Neural cell (in vitro differentiated cells): ENCODE measurements around the gene MED27.

Source experiments
- MXI1 ChIP-seq: fragments of 450-650 bp; conservative IDR thresholded peaks from 2 replicates; pipeline ENCODE4 v1.6.1; 2014; ENCODE audit warnings: antibody characterized with exemption, mild to moderate bottlenecking; ENCODE audit not compliant: poor library complexity, severe bottlenecking
- POLR2AphosphoS5 ChIP-seq: IDR thresholded peaks from 2 replicates; pipeline ENCODE4 v1.6.1; 2012
- RAD21 ChIP-seq: fragments of 450-650 bp; conservative IDR thresholded peaks from 2 replicates; pipeline ENCODE4 v1.6.1; 2014; ENCODE audit warnings: antibody characterized with exemption, mild to moderate bottlenecking, moderate library complexity
- TAF1 ChIP-seq: IDR thresholded peaks from 2 replicates; pipeline ENCODE4 v1.6.1; 2012; ENCODE audit warnings: low read depth
- TF ChIP-seq, protein P1 (sequence below): fragments of 450-650 bp; IDR thresholded peaks from 2 replicates; pipeline ENCODE4 v1.5.1; 2014; ENCODE audit warnings: antibody characterized with exemption, mild to moderate bottlenecking, moderate library complexity; ENCODE audit not compliant: poor library complexity, severe bottlenecking
- TF ChIP-seq, protein P2 (sequence below): IDR thresholded peaks from 2 replicates; pipeline ENCODE4 v1.6.1; 2012; ENCODE audit warnings: borderline replicate concordance

DNA sequence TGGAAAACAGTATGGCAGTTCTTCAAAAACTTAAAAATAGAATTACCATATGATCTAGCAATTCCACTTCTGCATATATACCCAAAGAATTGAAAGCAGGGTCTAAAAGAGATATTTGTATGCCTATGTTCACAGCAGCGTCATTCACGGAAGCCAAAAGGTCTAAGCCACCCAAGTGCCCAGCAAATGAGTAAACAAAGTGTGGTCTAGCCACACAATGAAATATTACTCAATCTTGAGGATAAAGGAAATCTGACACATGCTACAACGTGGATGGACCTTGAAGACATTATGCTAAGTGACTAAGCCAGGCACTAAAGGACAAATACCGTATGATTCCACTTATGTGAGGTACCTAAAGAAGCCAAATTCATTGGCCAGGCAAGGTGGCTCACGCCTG lies 11.1 kb upstream of the MED27 start:
- no peak for TF ChIP-seq RAD21
- no peak for TF ChIP-seq MXI1
- TF ChIP-seq, protein P1, sequence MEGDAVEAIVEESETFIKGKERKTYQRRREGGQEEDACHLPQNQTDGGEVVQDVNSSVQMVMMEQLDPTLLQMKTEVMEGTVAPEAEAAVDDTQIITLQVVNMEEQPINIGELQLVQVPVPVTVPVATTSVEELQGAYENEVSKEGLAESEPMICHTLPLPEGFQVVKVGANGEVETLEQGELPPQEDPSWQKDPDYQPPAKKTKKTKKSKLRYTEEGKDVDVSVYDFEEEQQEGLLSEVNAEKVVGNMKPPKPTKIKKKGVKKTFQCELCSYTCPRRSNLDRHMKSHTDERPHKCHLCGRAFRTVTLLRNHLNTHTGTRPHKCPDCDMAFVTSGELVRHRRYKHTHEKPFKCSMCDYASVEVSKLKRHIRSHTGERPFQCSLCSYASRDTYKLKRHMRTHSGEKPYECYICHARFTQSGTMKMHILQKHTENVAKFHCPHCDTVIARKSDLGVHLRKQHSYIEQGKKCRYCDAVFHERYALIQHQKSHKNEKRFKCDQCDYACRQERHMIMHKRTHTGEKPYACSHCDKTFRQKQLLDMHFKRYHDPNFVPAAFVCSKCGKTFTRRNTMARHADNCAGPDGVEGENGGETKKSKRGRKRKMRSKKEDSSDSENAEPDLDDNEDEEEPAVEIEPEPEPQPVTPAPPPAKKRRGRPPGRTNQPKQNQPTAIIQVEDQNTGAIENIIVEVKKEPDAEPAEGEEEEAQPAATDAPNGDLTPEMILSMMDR = no peak
- TF ChIP-seq, protein P2, sequence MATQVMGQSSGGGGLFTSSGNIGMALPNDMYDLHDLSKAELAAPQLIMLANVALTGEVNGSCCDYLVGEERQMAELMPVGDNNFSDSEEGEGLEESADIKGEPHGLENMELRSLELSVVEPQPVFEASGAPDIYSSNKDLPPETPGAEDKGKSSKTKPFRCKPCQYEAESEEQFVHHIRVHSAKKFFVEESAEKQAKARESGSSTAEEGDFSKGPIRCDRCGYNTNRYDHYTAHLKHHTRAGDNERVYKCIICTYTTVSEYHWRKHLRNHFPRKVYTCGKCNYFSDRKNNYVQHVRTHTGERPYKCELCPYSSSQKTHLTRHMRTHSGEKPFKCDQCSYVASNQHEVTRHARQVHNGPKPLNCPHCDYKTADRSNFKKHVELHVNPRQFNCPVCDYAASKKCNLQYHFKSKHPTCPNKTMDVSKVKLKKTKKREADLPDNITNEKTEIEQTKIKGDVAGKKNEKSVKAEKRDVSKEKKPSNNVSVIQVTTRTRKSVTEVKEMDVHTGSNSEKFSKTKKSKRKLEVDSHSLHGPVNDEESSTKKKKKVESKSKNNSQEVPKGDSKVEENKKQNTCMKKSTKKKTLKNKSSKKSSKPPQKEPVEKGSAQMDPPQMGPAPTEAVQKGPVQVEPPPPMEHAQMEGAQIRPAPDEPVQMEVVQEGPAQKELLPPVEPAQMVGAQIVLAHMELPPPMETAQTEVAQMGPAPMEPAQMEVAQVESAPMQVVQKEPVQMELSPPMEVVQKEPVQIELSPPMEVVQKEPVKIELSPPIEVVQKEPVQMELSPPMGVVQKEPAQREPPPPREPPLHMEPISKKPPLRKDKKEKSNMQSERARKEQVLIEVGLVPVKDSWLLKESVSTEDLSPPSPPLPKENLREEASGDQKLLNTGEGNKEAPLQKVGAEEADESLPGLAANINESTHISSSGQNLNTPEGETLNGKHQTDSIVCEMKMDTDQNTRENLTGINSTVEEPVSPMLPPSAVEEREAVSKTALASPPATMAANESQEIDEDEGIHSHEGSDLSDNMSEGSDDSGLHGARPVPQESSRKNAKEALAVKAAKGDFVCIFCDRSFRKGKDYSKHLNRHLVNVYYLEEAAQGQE = no peak
- TF ChIP-seq TAF1 = no peak
- no peak for TF ChIP-seq POLR2AphosphoS5
